AG04450 (cell line): Measurements from ENCODE around the gene ACYP1. TPM values are rescaled to one million over a fixed set of nuclear protein-coding genes. Genes with fewer than 3 reads are reported as not detected.

ENCODE experiments used
- CTCF ChIA-PET: fragments of 300-600, 350-600 bp; formaldehyde crosslinking; extraction: SDS; loops from one replicate; lab custom pipeline; 2022; ENCODE audit warnings: antibody characterized with exemption, inconsistent platforms; lab: Charles Lee
- POLR2A ChIA-PET: fragments of 350-600 bp; formaldehyde crosslinking; extraction: SDS; loops from one replicate; lab custom pipeline; 2021; ENCODE audit warnings: antibody characterized with exemption, inconsistent platforms; lab: Yijun Ruan, JAX
- DNase-seq: peaks from one replicate; pipeline ENCODE4 v3.0.0-alpha.2; 2011; ENCODE audit warnings: low read depth, low spot score
- H3K27ac ChIP-seq: one replicate; pipeline ENCODE4 v1.5.1; 2012; ENCODE audit warnings: low read depth, low read length, control low read depth
- H3K27me3 ChIP-seq: one replicate; pipeline ENCODE4 v1.6.0; 2012; ENCODE audit warnings: low read length; ENCODE audit not compliant: control insufficient read depth, insufficient read depth
- H3K4me3 ChIP-seq: 2 replicates; pipeline ENCODE4 v1.5.1; 2011; ENCODE audit warnings: mild to moderate bottlenecking, low read depth, low read length, control low read depth
- H3K9me3 ChIP-seq: 2 replicates; pipeline ENCODE4 v1.5.1; 2012; ENCODE audit warnings: low read length; ENCODE audit not compliant: control insufficient read depth, insufficient read depth
- CTCF ChIP-seq: IDR thresholded peaks from 2 replicates; pipeline ENCODE4 v1.5.1; 2011; ENCODE audit warnings: low read depth, low read length, control low read depth, inconsistent platforms
- polyA plus RNA-seq: library from polyadenylated mRNA; depleted of rRNA; stranded (reverse); fragments of >200 nt; gene quantifications from 2 replicates; pipeline ENCODE4 v1.2.3, GENCODE V29; 2011

ACYP1 gene
- polyA plus RNA-seq, 1 experiment = 18.4 TPM

GRCh38 chr14:75091251-75091650 lies 27.4 kb upstream of the ACYP1 start:
- POLR2A ChIA-PET = interaction anchor here (0.5 kb wide), 1 partner anchor 159 kb away, joined by 4 read pairs; no protein-coding TSS in a partner anchor
- H3K9me3 ChIP-seq = no peaks in the 10 kb centered on the region
- CTCF ChIA-PET = interaction anchor here (1.5 to 6.2 kb wide), 5 partner anchors 146 to 232 kb away, joined by 3 to 93 read pairs (median 5); no protein-coding TSS in a partner anchor
- no peak overlapping the region for H3K4me3 ChIP-seq
- H3K27me3 ChIP-seq = no peaks in the 10 kb centered on the region
- TF ChIP-seq CTCF = no peak
- no peak overlapping the region for H3K27ac ChIP-seq
- DNase-seq = no peak

- POLR2A ChIA-PET = interaction anchor here (1.2 kb wide), 1 partner anchor 27 kb away, joined by 3 read pairs; the partner anchor contains the start of gene ACYP1
- peak overlapping the region; percentile 63 for H3K27ac ChIP-seq
Measured at GRCh38 chr14:75090353-75090752, 26.5 kb upstream of the ACYP1 start.

GRCh38 chr14:75088566-75089373 lies 24.9 kb upstream of the ACYP1 start:
- no peak overlapping the region for H3K27ac ChIP-seq
- no peaks in the 10 kb centered on the region for H3K27me3 ChIP-seq
- DNase-seq = peak; percentile 34
- peak; percentile 93 for TF ChIP-seq CTCF
- no peaks in the 10 kb centered on the region for H3K9me3 ChIP-seq
- H3K4me3 ChIP-seq = no peak overlapping the region
- ChIA-PET CTCF (interaction anchor here (0.6 to 6.2 kb wide), 74 partner anchors 8 to 256 kb away, joined by 3 to 93 read pairs (median 4); partner anchors contain the start of genes ACYP1, EIF2B2, MLH3 and PGF), POLR2A (interaction anchor here (0.6 kb wide), 2 partner anchors 19 to 209 kb away, joined by 3 to 6 read pairs; no protein-coding TSS in a partner anchor)

More at GRCh38 chr14:75090353-75090752, 26.5 kb upstream of the ACYP1 start:
- DNase-seq = no peak
- Histone ChIP-seq H3K4me3 (no peak overlapping the region), H3K27me3 (no peaks in the 10 kb centered on the region), H3K9me3 (no peaks in the 10 kb centered on the region)
- TF ChIP-seq CTCF = no peak
- CTCF ChIA-PET = interaction anchor here (1.4 to 6.2 kb wide), 7 partner anchors 142 to 231 kb away, joined by 3 to 93 read pairs (median 5); no protein-coding TSS in a partner anchor

- no peak for DNase-seq
- POLR2A ChIA-PET = interaction anchor here (0.6 kb wide), 1 partner anchor 208 kb away, joined by 6 read pairs; no protein-coding TSS in a partner anchor
- Histone ChIP-seq H3K9me3 (no peaks in the 10 kb centered on the region), H3K27ac (no peak overlapping the region), H3K27me3 (no peaks in the 10 kb centered on the region), H3K4me3 (no peak overlapping the region)
- CTCF ChIA-PET = interaction anchor here (0.6 to 6.2 kb wide), 64 partner anchors 9 to 235 kb away, joined by 3 to 93 read pairs (median 4); partner anchors contain the start of genes ACYP1, EIF2B2, MLH3 and PGF
- no peak for TF ChIP-seq CTCF
Measured at GRCh38 chr14:75088153-75088552, 24.3 kb upstream of the ACYP1 start.
